ENCODE results near the gene EYS.

DNA sequence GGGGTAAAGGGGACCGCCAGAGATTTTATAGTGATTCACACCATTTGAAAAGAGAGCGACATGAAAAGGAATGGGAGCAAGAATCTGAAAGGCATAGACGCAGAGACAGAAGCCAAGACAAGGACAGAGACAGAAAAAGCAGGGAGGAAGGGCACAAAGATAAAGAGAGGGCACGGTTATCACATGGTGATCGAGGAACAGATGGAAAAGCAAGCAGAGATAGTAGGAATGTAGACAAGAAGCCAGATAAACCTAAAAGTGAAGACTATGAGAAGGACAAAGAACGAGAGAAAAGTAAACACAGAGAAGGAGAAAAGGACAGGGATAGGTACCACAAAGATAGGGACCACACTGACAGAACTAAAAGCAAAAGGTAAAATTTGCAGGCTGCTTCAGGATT, 1993.7 kb downstream of the EYS start:
- TF ChIP-seq, protein P1, sequence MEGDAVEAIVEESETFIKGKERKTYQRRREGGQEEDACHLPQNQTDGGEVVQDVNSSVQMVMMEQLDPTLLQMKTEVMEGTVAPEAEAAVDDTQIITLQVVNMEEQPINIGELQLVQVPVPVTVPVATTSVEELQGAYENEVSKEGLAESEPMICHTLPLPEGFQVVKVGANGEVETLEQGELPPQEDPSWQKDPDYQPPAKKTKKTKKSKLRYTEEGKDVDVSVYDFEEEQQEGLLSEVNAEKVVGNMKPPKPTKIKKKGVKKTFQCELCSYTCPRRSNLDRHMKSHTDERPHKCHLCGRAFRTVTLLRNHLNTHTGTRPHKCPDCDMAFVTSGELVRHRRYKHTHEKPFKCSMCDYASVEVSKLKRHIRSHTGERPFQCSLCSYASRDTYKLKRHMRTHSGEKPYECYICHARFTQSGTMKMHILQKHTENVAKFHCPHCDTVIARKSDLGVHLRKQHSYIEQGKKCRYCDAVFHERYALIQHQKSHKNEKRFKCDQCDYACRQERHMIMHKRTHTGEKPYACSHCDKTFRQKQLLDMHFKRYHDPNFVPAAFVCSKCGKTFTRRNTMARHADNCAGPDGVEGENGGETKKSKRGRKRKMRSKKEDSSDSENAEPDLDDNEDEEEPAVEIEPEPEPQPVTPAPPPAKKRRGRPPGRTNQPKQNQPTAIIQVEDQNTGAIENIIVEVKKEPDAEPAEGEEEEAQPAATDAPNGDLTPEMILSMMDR (IDR thresholded peaks at IDR 0.05), result no peak
- TF ChIP-seq USF1 (IDR thresholded peaks at IDR 0.05; ENCODE audit: borderline replicate concordance, low read depth), result no peak
- no peak for TF ChIP-seq RAD21 (IDR thresholded peaks at IDR 0.05; ENCODE audit: low read length)
- TF ChIP-seq TAF1 (IDR thresholded peaks at IDR 0.05; ENCODE audit: borderline replicate concordance, low read depth, low read length), result no peak
- TF ChIP-seq MXI1 (IDR thresholded peaks at IDR 0.05; ENCODE audit: low read depth, low read length), result no peak
- no peak for TF ChIP-seq POLR2AphosphoS5 (IDR thresholded peaks at IDR 0.05; ENCODE audit: low read depth, low read length)
- TF ChIP-seq, protein P2, sequence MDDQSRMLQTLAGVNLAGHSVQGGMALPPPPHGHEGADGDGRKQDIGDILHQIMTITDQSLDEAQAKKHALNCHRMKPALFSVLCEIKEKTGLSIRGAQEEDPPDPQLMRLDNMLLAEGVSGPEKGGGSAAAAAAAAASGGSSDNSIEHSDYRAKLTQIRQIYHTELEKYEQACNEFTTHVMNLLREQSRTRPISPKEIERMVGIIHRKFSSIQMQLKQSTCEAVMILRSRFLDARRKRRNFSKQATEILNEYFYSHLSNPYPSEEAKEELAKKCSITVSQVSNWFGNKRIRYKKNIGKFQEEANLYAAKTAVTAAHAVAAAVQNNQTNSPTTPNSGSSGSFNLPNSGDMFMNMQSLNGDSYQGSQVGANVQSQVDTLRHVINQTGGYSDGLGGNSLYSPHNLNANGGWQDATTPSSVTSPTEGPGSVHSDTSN (IDR thresholded peaks at IDR 0.05), result no peak
- no peak for TF ChIP-seq RFX5 (IDR thresholded peaks at IDR 0.05; ENCODE audit: low read length)
- TF ChIP-seq NFIC (IDR thresholded peaks at IDR 0.05; ENCODE audit: borderline replicate concordance), result no peak
- TF ChIP-seq YY1 (IDR thresholded peaks at IDR 0.05; ENCODE audit: low read depth), result no peak
- TF ChIP-seq JUND (IDR thresholded peaks at IDR 0.05), result no peak

Measured in SK-N-SH (cell line).